WTC11 (cell line): Measurements from ENCODE around the gene OR2T12.

ENCODE experiments used
- CBFB ChIP-seq: sonication (generic); formaldehyde crosslinking; IDR thresholded peaks from 2 replicates; pipeline ENCODE4 v1.8.1; 2022; ENCODE audit warnings: mild to moderate bottlenecking, low read depth, missing genetic modification reagents
- CREM ChIP-seq: sonication (generic); formaldehyde crosslinking; IDR thresholded peaks from 2 replicates; pipeline ENCODE4 v1.8.1; 2022; ENCODE audit warnings: mild to moderate bottlenecking, missing genetic modification reagents, moderate library complexity
- CTCF ChIP-seq: fragments of 200-600 bp; IDR thresholded peaks from 2 replicates; pipeline ENCODE4 v1.8.0; 2022; ENCODE audit warnings: antibody characterized with exemption
- E2F4 ChIP-seq: sonication (generic); formaldehyde crosslinking; IDR thresholded peaks from 2 replicates; pipeline ENCODE4 v1.8.1; 2022; ENCODE audit warnings: low read depth, mild to moderate bottlenecking, moderate library complexity, missing genetic modification reagents, borderline replicate concordance
- KAT7 ChIP-seq: sonication (generic); formaldehyde crosslinking; IDR thresholded peaks from 2 replicates; pipeline ENCODE4 v1.8.1; 2023; ENCODE audit warnings: missing genetic modification reagents, mild to moderate bottlenecking, borderline replicate concordance
- PRRX2 ChIP-seq: fragments of 250-450 bp; sonication (Bioruptor Pico); IDR thresholded peaks from 2 replicates; pipeline ENCODE4 v1.8.0; 2021; ENCODE audit warnings: mild to moderate bottlenecking
- RELA ChIP-seq: sonication (generic); formaldehyde crosslinking; IDR thresholded peaks from 2 replicates; pipeline ENCODE4 v1.8.1; 2022; ENCODE audit warnings: missing genetic modification reagents, mild to moderate bottlenecking, borderline replicate concordance
- TP53 ChIP-seq: sonication (generic); formaldehyde crosslinking; IDR thresholded peaks from 2 replicates; pipeline ENCODE4 v1.8.1; 2023; ENCODE audit warnings: mild to moderate bottlenecking, missing genetic modification reagents
- ZNF423 ChIP-seq: fragments of 250-450 bp; sonication (Bioruptor Pico); IDR thresholded peaks from 2 replicates; pipeline ENCODE4 v2.1.2; 2022; ENCODE audit warnings: mild to moderate bottlenecking, moderate library complexity
- TF ChIP-seq, protein P1 (sequence below): sonication (generic); formaldehyde crosslinking; IDR thresholded peaks from 2 replicates; pipeline ENCODE4 v1.8.0; 2022; ENCODE audit warnings: mild to moderate bottlenecking, missing genetic modification reagents
- TF ChIP-seq, protein P2 (sequence below): sonication (generic); formaldehyde crosslinking; IDR thresholded peaks from 2 replicates; pipeline ENCODE4 v1.8.1; 2022; ENCODE audit warnings: mild to moderate bottlenecking, moderate library complexity, missing genetic modification reagents
- TF ChIP-seq, protein P3 (sequence below): fragments of 250-450 bp; sonication (Bioruptor Pico); conservative IDR thresholded peaks from 2 replicates; pipeline ENCODE4 v1.9.0; 2021; ENCODE audit warnings: mild to moderate bottlenecking
- TF ChIP-seq, protein P4 (sequence below): sonication (generic); formaldehyde crosslinking; IDR thresholded peaks from 2 replicates; pipeline ENCODE4 v1.8.1; 2023; ENCODE audit warnings: mild to moderate bottlenecking, missing genetic modification reagents
- TF ChIP-seq, protein P5 (sequence below): sonication (generic); formaldehyde crosslinking; IDR thresholded peaks from 2 replicates; pipeline ENCODE4 v1.8.1; 2022; ENCODE audit warnings: missing genetic modification reagents, borderline replicate concordance

GRCh38 chr1:248343451-248343850 is 40.2 kb upstream of the OR2T12 start:
- TF ChIP-seq CTCF = no peak
- no peak for TF ChIP-seq CREM
- TF ChIP-seq, protein P1, sequence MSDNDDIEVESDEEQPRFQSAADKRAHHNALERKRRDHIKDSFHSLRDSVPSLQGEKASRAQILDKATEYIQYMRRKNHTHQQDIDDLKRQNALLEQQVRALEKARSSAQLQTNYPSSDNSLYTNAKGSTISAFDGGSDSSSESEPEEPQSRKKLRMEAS (CRISPR knock-in tag) = no peak
- TF ChIP-seq, protein P2, sequence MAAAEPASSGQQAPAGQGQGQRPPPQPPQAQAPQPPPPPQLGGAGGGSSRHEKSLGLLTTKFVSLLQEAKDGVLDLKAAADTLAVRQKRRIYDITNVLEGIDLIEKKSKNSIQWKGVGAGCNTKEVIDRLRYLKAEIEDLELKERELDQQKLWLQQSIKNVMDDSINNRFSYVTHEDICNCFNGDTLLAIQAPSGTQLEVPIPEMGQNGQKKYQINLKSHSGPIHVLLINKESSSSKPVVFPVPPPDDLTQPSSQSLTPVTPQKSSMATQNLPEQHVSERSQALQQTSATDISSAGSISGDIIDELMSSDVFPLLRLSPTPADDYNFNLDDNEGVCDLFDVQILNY (CRISPR knock-in tag) = no peak
- no peak for TF ChIP-seq PRRX2 (CRISPR knock-in tag)
- TF ChIP-seq, protein P3, sequence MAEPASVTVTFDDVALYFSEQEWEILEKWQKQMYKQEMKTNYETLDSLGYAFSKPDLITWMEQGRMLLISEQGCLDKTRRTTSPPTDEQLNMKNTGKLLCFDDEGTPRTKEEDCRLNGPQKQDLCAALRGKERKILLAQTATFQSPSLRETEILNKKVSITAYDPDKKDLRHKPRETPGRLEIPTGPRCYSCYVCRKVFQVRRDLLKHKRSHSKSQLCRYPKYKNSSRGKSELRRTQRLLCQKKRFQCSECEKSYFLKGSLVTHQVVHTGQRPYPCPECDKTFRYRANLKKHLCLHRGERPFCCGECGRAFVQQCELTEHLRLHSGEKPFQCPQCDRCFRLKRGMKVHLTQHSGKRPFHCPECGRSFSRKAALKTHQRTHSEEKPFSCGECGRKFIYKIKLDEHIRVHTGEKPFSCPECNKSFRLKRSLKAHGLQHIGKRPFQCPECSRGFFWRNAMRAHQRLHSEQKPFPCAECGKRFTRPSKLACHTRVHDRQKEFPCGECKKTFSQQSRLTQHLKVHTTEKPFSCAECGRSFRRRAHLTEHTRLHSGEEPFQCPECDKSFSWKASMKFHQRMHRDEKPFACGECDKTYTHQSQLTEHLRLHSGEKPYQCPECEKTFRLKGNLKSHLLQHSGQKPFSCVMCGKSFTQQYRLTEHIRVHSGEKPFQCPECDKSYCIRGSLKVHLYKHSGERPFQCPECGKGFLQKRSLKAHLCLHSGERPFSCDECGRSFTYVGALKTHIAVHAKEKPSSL = no peak
- no peak for TF ChIP-seq CBFB (CRISPR knock-in tag)
- no peak for TF ChIP-seq ZNF423 (CRISPR knock-in tag)
- no peak for TF ChIP-seq RELA (CRISPR knock-in tag)
- TF ChIP-seq, protein P4, sequence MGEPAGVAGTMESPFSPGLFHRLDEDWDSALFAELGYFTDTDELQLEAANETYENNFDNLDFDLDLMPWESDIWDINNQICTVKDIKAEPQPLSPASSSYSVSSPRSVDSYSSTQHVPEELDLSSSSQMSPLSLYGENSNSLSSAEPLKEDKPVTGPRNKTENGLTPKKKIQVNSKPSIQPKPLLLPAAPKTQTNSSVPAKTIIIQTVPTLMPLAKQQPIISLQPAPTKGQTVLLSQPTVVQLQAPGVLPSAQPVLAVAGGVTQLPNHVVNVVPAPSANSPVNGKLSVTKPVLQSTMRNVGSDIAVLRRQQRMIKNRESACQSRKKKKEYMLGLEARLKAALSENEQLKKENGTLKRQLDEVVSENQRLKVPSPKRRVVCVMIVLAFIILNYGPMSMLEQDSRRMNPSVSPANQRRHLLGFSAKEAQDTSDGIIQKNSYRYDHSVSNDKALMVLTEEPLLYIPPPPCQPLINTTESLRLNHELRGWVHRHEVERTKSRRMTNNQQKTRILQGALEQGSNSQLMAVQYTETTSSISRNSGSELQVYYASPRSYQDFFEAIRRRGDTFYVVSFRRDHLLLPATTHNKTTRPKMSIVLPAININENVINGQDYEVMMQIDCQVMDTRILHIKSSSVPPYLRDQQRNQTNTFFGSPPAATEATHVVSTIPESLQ (CRISPR knock-in tag) = no peak
- TF ChIP-seq, protein P5, sequence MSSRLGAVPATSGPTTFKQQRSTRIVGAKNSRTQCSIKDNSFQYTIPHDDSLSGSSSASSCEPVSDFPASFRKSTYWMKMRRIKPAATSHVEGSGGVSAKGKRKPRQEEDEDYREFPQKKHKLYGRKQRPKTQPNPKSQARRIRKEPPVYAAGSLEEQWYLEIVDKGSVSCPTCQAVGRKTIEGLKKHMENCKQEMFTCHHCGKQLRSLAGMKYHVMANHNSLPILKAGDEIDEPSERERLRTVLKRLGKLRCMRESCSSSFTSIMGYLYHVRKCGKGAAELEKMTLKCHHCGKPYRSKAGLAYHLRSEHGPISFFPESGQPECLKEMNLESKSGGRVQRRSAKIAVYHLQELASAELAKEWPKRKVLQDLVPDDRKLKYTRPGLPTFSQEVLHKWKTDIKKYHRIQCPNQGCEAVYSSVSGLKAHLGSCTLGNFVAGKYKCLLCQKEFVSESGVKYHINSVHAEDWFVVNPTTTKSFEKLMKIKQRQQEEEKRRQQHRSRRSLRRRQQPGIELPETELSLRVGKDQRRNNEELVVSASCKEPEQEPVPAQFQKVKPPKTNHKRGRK (CRISPR knock-in tag) = no peak
- no peak for TF ChIP-seq E2F4 (CRISPR knock-in tag)
- TF ChIP-seq KAT7 (CRISPR knock-in tag) = no peak
- TF ChIP-seq TP53 (CRISPR knock-in tag) = no peak
